Activated CD8-positive, alpha-beta T cell treated with anti-CD3 and anti-CD28 coated beads for 36 hours (primary cell): ENCODE results near the gene FARP2. TPM values are rescaled to one million over a fixed set of nuclear protein-coding genes. Genes with fewer than 3 reads are reported as not detected.
"Not testable (repeated sequence)": the region's sequence is repeated elsewhere in the genome, so short reads cannot be mapped to it uniquely, and the experiment has no call there.

Experiments used
- ATAC-seq: fragments of 200-7000 bp; cut with Tn5 transposase; one replicate; pipeline ENCODE4 v1.10.0; 2021; ENCODE audit warnings: mild to moderate bottlenecking, moderate library complexity
- CTCF ChIA-PET: fragments of 350-600 bp; sonication (Branson Sonifier 250); formaldehyde crosslinking; loops from one replicate; lab custom pipeline; 2021; ENCODE audit warnings: antibody characterized with exemption; lab: Charles Lee
- POLR2A ChIA-PET: fragments of 350-600 bp; sonication (Branson Sonifier 250); formaldehyde crosslinking; loops from one replicate; lab custom pipeline; 2021; ENCODE audit warnings: antibody characterized with exemption; lab: Charles Lee
- DNase-seq: peaks from one replicate; pipeline ENCODE4 v3.0.0-alpha.2; 2020
- H3K27ac Mint-ChIP-seq: one replicate; pipeline ENCODE4 v1.8.0; 2021; ENCODE audit warnings: mild to moderate bottlenecking, mixed read lengths
- H3K27me3 Mint-ChIP-seq: one replicate; pipeline ENCODE4 v1.8.0; 2021; ENCODE audit warnings: mixed read lengths
- H3K36me3 Mint-ChIP-seq: one replicate; pipeline ENCODE4 v1.8.0; 2021; ENCODE audit warnings: low read depth, mixed read lengths
- H3K4me1 Mint-ChIP-seq: one replicate; pipeline ENCODE4 v1.8.0; 2021; ENCODE audit warnings: low read depth, mixed read lengths
- H3K4me3 Mint-ChIP-seq: one replicate; pipeline ENCODE4 v1.8.0; 2021; ENCODE audit warnings: mild to moderate bottlenecking, moderate library complexity, mixed read lengths
- H3K9me3 Mint-ChIP-seq: one replicate; pipeline ENCODE4 v1.8.0; 2021; ENCODE audit warnings: mixed read lengths
- intact Hi-C: fragments of 100-400 bp; cut with micrococcal nuclease; formaldehyde crosslinking; loops from one replicate; pipeline ENCODE4 v1.10.0; 2022
- total RNA-seq, 2 experiments: library from RNA; stranded (reverse); gene quantifications; one replicate each; pipeline ENCODE4 v1.2.3, GENCODE V29; 2021
- TF ChIP-seq, protein P1 (sequence below): fragments of 200-600 bp; IDR thresholded peaks from one replicate; pipeline ENCODE4 v1.8.0; 2022; ENCODE audit warnings: antibody characterized with exemption, mild to moderate bottlenecking

The FARP2 gene
- total RNA-seq, 2 experiments from 2014 or later, result 31.9 to 32.8 TPM

DNA sequence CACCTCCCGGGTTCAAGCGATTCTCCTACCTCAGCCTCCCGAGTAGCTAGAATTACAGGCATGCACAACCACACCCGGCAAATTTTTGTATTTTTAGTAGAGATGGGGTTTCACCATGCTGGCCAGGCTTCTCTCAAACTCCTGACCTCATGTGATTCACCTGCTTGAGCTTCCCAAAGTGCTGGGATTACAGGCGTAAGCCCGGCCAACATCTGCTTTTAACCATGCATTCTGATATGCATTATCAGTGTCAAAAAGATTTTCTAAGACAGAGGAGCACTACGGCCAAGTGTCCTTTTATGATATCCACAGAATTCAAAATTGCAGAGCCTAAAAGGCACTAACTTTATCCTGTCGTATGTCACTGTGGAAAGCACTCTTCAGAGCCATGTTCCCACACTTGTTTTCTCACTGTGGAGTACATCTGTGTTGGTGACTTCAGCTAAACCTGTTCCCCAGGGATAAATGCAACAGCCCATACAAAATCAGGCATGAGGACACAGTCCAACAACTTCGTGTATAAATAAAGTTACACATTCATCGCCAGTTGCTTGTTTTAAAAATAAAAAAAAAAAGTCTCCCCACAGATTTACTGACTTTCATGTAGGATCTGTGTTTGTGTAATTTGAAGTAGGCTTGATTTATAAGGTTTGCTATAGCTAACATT lies 95.9 kb downstream of the FARP2 start:
- intact Hi-C loops, result no loop called here
- ATAC-seq (no peak), DNase-seq (no peak)
- H3K9me3 Mint-ChIP-seq, result no peaks in the 10 kb centered on the region
- peaks cover 9% of the 10 kb centered on the region for H3K36me3 Mint-ChIP-seq
- H3K4me1 Mint-ChIP-seq, result no peaks in the 10 kb centered on the region
- POLR2A ChIA-PET, result no interaction called here
- TF ChIP-seq, protein P1, sequence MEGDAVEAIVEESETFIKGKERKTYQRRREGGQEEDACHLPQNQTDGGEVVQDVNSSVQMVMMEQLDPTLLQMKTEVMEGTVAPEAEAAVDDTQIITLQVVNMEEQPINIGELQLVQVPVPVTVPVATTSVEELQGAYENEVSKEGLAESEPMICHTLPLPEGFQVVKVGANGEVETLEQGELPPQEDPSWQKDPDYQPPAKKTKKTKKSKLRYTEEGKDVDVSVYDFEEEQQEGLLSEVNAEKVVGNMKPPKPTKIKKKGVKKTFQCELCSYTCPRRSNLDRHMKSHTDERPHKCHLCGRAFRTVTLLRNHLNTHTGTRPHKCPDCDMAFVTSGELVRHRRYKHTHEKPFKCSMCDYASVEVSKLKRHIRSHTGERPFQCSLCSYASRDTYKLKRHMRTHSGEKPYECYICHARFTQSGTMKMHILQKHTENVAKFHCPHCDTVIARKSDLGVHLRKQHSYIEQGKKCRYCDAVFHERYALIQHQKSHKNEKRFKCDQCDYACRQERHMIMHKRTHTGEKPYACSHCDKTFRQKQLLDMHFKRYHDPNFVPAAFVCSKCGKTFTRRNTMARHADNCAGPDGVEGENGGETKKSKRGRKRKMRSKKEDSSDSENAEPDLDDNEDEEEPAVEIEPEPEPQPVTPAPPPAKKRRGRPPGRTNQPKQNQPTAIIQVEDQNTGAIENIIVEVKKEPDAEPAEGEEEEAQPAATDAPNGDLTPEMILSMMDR, result no peak
- H3K27me3 Mint-ChIP-seq, result peaks cover 24% of the 10 kb centered on the region
- no peak overlapping the region for H3K27ac Mint-ChIP-seq
- H3K4me3 Mint-ChIP-seq, result no peak overlapping the region
- CTCF ChIA-PET, result no interaction called here

GRCh38 chr2:241453919-241454318 lies 97.8 kb downstream of the FARP2 start:
- POLR2A ChIA-PET, H3K4me3 Mint-ChIP-seq, CTCF ChIA-PET, DNase-seq, H3K9me3 Mint-ChIP-seq, H3K27ac Mint-ChIP-seq, H3K4me1 Mint-ChIP-seq, intact Hi-C loops, H3K36me3 Mint-ChIP-seq, ATAC-seq: not testable (repeated sequence)
- H3K27me3 Mint-ChIP-seq, result peaks cover 18% of the 10 kb centered on the region

DNA sequence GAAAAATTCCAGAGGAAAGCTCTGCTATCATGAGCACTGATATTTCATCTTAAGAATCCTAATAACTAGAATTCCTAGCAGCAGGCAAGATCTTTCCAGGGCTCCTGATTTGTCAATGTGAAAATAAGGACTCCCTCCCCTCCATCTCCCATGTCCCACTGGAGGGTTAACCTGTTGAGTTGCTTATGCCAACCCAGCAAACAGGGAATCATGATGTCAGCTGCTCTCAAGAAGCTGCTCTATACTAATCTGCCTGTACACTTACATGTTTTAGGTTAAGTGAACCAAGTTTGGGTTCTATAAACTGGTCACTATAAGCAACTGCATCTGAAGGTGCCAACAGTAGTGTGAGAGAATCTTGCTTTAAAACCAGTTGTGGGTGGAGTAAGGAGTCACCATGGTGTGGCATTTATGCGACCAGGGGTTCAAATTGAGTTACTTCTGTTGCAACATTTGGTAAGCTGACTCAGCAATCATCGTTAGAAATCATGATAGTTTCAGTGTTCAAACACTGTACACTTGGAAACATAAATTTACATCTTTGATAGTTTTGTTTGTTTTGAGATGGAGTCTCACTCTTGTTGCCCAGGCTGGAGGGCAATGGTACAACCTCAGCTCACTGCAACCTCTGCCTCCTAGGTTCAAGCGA lies 98.9 kb downstream of the FARP2 start:
- no peak for DNase-seq
- ChIA-PET POLR2A (no interaction called here), CTCF (no interaction called here)
- Mint-ChIP-seq H3K27ac (no peak overlapping the region), H3K9me3 (no peaks in the 10 kb centered on the region), H3K4me3 (no peak overlapping the region), H3K4me1 (no peaks in the 10 kb centered on the region), H3K27me3 (peaks cover 16% of the 10 kb centered on the region), H3K36me3 (peaks cover under 1% of the 10 kb centered on the region)
- TF ChIP-seq, protein P1, result no peak
- intact Hi-C loops, result no loop called here
- no peak for ATAC-seq

GRCh38 chr2:241456546-241456945 lies 100.5 kb downstream of the FARP2 start:
- H3K4me3 Mint-ChIP-seq, result no peak overlapping the region

GRCh38 chr2:241458687-241459086 lies 102.6 kb downstream of the FARP2 start:
- H3K4me1 Mint-ChIP-seq, result no peaks in the 10 kb centered on the region
- CTCF ChIA-PET, result no interaction called here
- no peak for ATAC-seq
- DNase-seq, result no peak
- no peak overlapping the region for H3K4me3 Mint-ChIP-seq
- no peak overlapping the region for H3K27ac Mint-ChIP-seq
- TF ChIP-seq, protein P1, result no peak
- H3K36me3 Mint-ChIP-seq, result no peaks in the 10 kb centered on the region
- no peaks in the 10 kb centered on the region for H3K9me3 Mint-ChIP-seq
- POLR2A ChIA-PET, result no interaction called here
- intact Hi-C loops, result no loop called here
- peaks cover 8% of the 10 kb centered on the region for H3K27me3 Mint-ChIP-seq

More at GRCh38 chr2:241456546-241456945, 100.5 kb downstream of the FARP2 start:
- intact Hi-C loops, result no loop called here
- no peaks in the 10 kb centered on the region for H3K36me3 Mint-ChIP-seq
- H3K27ac Mint-ChIP-seq, result no peak overlapping the region
- DNase-seq (no peak), ATAC-seq (no peak)
- ChIA-PET CTCF (no interaction called here), POLR2A (no interaction called here)
- TF ChIP-seq, protein P1, result no peak
- H3K27me3 Mint-ChIP-seq, result peaks cover 10% of the 10 kb centered on the region
- H3K4me1 Mint-ChIP-seq, result no peaks in the 10 kb centered on the region
- H3K9me3 Mint-ChIP-seq, result no peaks in the 10 kb centered on the region
